IPS-11a (cell line): ENCODE data around the gene VOPP1.

Experiments
- H3K4me3 ChIP-seq: one replicate; pipeline ENCODE4 v1.5.1; 2013; ENCODE audit warnings: low read depth, low read length, control low read depth

The VOPP1 gene

DNA sequence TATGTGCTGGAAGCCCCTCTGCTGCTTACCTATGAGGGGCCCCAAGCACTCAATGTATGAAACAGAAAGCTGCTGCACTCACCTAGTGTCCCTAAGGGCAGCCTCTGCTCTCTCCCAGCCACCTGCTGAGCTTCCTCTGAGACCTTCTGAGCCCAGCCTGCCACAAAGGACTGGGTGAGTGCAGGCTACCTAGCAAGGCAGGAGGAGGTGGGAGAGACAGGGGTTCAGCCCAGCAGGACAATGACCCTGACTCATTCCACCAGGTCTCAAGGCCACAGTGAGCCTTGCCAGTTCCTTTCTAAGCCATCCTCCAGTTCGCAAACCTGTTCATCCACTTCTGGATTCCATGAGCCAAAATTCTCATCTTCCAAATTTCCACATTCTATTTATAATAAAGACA lies 16.3 kb downstream of the VOPP1 start:
- H3K4me3 ChIP-seq = no peak overlapping the region

DNA sequence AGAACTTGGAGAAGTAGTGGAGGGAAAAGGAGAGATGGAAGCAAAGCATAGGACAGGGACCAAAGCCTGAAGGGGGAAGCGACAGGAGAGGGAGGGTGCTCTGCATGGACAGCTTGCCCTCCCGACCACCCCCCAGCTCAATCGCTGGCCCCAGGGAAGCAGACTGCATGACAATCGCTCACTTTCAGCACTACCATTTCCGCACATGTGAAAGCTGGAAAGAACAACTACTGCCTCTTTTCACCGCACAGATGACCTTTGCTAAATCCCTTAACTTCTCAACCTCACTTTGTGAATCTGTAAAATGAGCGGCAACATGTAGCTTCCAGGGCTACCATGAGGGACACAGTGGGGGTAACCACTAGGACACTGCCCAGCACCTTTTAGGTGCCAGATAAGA lies 17.1 kb downstream of the VOPP1 start:
- H3K4me3 ChIP-seq = no peak overlapping the region

DNA sequence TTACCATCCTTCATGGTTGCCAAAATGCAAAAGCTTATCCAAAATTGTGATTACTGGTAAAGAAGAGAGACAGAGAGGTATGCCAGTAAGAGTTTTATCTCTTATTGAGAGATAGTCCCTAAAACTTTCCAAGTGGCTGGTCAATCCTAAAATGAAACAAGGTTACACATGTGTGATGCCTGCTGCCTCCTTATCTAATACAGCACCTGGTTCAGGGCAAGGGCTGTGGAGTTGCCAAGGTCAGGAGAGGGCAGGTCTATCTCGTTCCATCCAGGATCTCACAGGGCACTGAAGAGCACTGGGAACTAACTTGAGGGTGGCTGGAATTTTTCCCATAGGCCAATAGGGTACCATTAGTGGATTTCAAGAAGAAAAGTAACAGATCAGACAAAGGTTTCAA lies 18.3 kb downstream of the VOPP1 start:
- H3K4me3 ChIP-seq = no peak overlapping the region

DNA sequence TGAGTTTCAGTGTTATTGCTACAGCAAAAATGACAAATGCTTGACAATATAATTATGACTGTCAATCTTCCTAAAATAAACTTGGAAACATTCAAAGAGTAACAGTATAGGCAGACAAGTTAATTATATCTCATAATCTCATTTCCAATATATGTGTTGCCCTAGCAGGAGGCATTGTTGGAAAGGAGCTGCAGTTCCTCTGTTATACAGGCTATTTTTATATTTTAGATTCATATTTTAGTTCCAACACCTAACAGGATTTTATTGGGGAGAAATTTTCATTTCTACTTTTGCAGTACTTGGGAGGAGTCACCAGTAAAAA lies 19.3 kb downstream of the VOPP1 start:
- H3K4me3 ChIP-seq = no peak overlapping the region

DNA sequence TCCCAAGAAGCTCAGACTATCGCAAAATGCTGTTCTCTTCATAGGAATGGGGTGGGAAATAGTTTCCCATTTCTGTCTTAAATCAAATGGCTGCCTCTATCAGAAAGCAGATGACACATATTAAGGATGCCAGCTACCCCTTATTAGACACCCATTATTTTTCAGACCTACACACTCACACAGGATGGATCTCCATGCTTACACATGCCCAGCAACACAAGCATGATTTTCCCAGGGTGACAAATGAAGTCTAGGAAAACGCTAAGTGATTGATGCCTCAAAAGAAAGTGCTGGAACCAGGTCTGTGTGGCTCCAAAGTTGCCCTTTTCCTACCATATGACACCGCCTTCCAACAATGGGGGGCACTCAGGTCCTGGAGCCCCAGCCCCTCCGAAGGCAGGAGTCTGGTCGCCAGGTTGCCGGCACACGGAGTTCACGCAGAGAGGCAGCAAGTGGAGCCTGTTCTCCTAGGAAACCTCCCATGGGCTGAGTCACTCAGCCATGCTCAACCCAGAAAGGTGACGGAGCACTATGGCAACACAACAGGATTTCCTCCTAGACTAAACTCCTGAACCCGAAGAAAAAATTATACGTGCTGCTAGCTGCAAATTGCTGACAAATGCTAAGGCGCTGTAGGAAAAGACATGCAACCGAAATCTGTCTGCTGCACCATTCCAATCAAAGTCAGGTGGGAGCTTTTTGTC lies 19.8 kb downstream of the VOPP1 start:
- no peak overlapping the region for H3K4me3 ChIP-seq

DNA sequence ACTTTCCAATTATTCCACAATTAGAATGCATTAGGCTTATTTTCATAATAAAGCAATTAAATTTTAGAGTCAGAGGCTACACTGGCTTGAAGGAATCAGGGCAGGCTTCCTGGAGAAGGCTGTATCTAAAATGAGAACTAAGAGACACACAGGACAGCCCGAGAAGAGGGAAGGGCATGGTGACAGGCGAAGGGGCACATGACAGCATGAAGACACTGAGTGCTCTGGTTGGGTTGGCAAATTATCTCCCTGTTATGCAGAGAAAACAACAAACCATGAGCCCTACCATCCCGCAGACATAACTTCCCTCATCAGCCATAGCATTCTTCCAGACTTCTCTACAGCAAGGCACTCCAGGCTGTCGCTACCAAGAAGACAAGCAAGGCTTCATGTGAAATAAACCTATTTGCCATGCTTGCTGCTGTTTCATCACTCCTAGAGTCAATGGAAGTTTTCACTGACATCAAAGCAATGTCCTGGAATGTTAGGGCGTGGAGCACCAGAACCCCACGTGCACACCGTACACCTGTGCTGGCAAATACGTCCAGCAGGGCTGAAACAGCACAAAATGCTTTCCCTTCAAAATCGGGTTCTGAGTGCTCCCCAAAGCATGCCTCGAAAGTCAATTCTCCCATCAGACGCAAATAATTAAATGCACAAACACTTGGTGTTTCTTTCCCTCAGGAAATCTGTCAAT lies 21.3 kb downstream of the VOPP1 start:
- H3K4me3 ChIP-seq = no peak overlapping the region

DNA sequence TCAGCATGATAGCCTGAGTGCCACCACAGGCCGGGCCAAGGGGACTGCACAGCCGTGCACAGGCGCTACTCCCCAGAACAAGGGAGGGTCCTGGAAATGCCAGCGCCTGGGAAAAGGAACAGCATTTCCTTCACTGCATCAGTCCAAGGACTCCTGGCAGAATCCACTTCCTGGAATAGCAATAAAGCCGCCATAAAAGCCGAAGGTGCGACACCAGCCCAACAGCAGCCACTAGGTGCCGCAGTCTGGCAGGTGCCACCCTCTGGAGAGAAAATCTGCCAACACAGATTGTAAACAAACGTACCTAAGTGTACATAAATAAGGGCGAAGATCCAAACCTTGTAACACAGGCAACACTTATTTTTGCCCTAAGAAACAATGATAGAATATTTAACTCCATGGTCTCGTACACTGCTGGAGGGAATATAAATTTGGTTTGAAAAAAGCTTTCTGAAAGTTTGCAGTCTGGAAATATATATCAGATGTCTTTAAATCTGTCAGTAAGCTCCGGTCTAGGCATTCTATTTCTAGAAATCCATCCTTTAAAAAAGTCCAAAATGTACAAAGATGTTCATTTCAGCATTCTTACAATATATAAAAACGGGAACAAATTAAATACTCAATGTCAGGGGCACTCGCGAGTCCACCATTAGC lies 22.2 kb downstream of the VOPP1 start:
- H3K4me3 ChIP-seq = no peak overlapping the region

DNA sequence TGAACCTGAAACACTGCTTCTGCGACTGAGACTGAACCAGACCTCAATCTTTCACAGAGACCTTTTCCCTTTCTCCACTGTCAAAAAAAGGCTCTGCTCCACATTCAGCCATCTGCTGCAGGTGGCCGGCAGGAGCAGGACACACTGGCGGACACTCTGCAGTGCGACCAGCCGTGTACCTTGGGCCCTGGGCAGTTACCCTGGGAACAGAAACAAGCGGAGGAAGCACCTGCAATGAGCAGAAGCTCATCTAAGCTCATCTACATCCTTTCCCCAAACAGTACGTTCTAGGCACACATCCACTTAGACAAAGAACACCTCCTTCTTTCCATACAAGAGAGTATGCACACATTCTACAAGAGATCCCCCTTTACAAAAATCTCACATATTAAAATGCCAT lies 22.8 kb downstream of the VOPP1 start:
- no peak overlapping the region for H3K4me3 ChIP-seq

DNA sequence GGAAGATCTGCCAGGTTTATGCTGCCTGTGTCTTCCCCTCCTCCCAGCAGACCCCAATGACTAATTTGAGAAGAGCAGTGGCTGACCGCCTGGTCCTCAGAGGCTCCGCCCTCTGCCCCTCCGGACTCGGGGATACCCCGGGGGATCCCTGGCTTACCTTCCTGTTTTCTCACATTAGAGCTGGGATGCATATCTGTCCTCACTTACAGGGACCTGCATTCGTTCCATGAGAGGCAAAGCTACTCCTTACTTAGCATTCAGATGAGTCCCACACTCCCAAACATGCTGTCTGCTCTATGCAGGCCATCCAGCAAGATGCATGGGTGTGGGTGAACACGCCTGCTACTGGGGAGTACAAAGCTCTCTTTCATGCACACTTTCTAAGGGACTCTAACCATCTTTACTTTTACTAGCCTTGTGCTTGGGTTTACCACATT lies 24.0 kb downstream of the VOPP1 start:
- H3K4me3 ChIP-seq = no peak overlapping the region

DNA sequence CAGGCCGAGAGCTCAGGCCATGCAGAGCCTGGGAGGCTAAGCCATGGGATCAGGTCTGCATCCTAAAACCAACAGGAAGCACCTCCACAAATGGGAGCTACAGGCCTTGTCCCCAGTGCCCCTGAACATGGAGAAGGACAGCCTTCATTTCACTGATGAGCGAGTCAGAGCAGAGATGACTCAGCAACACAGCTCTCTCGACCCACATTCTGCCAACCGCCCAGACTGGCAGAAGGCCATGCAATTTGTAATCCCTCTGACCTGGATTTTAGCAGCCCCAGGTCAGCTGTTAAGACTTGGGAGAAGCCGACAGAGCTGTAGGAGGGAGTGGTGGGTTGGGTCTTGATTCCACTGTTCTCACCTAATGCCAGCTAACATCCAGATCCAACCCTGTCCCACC lies 25.5 kb downstream of the VOPP1 start:
- no peak overlapping the region for H3K4me3 ChIP-seq

DNA sequence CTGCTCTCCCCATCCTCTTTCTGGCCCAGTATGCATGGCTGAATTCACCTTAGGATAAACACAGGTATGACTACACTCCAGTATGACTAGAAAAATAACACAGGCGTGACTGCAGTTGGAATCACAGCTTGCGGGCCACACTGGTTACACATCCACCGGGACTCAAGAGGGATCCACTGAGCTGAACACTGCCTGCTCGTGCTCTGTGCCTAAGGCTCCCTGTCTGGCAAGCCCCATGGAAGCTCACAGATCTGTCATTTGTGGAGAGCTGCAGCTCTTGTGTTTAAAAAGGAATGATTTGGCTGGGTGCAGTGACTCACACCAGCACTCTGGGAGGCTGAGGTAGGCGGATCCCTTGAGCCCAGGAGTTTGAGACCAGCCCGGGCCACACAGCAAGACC lies 26.8 kb downstream of the VOPP1 start:
- no peak overlapping the region for H3K4me3 ChIP-seq

DNA sequence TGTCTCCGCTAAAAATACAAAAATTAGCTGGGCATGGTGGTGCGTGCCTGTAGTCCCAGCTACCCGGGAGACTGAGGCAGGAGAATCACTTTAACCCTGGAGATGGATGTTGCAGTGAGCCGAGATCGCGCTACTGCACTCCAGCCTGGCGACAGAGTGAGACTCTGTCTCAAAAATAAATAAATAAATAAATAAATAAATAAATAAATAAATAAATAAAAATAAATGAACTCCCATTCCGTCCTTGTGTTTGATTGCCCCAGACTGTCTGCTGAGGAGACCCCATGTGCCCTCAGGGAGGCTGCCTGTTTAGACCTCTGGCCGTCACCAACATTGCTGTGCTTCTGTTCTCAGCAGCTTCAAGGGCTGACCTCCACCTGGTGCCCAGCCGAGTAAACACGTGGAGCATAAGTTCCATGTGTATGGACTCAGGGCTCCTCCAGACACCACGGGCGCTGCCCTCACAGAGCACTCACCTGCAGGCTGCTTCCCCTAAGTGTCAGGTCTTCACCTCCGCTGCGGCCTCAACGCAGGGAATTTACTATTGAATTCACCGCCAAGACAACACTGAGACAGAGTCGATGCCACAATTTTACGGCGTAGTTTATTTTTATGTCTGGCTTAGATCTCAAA lies 32.0 kb downstream of the VOPP1 start:
- no peak overlapping the region for H3K4me3 ChIP-seq

DNA sequence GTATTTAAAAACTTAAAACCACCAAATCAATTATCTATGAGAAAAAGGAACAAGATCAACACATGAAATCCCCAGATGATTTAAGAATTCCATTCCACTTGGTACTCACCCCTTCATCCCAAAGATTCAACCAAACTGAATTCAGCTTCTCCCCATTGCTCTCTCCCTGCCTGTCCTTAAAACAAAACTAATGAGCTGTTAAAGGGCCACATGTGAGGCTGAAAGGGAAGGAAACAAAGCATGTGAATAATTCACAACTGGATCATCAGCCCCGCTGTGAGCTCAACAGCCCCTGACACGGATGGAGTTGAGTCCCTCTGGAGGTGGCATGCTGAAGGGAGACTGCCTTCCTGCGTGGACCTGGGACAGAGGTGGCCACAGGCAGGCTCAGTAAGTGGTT lies 32.9 kb downstream of the VOPP1 start:
- no peak overlapping the region for H3K4me3 ChIP-seq

DNA sequence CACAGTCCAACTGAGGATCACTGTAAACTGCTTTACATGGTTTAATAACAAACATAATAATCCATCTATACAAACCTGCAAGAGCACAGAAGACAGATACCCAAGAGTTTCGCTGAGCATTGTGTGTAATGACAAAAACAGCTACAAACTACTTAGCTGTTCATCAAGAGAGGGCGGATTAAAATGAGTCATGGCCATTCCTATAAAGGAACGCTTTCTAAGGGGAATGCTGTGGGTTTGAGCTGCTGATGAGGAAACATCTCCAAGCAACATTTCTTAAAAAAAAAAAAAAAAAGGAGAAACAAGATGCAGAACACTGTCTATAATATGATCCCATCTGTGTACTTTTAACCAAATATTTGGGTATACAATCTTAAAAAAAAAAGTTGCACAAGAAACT lies 33.8 kb downstream of the VOPP1 start:
- H3K4me3 ChIP-seq = no peak overlapping the region

DNA sequence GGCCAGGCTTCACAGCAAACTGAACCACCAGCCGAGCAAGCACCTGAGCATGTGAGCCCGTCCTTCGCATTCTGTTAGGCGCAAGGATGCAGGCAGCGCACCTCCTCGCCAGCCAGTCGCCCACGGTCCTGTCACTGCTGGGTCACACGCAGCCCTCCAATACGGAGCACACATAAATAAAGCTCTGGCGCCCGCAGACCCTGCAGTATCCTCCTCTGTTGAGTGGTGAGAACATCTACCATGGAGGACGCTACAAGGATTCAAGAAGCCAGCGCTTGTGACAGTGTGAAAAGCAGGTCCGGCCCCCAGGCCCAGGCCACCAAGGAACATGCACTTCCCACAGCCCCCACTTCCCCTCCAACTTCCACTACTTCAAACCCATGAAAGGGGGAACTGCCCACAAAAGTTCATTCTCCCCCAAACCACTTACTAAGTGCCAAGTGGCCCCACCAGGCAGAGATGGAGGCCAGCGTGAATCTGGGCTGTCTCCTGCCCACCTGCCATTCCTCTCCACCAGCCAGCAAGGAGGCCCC lies 34.8 kb downstream of the VOPP1 start:
- H3K4me3 ChIP-seq = no peak overlapping the region

DNA sequence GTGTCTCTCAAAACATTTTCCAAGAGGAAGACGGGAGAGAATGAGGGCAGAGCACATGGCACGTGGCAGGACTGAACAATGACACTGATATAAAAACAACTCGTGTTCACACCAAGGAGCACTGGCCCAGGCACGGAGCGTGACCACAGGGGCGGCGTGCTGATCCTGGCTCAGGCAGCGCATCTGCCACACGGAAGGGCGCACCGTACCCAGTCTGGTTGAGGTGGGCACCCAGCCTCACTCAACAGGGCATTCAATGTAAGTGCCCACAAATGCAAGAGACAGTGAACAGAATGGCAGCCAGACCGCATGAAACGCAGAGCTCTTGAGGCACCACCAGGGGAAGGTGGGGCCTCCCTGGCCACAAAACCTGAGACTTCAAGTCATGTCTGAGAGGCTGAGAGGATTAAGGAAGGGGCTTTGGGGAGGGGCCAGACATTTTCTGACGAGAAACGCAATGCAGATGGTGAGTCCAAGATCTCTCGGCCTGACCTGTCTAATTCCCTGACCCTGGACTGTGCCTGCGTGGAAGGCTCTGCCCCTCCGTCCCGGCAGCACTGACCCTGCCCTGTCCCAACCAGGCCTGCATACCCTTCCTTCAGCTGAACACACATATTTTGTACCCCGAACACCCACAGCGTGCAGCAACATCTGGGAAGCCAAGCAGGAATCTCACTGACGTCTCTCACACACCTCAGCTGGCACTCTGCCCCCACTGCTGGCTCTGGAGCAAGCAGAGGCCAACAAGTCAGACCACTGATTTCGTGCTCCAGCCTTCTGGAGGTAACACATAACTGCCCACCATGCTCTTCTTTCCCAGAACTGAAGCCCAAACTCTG lies 35.5 kb downstream of the VOPP1 start:
- H3K4me3 ChIP-seq = no peak overlapping the region

DNA sequence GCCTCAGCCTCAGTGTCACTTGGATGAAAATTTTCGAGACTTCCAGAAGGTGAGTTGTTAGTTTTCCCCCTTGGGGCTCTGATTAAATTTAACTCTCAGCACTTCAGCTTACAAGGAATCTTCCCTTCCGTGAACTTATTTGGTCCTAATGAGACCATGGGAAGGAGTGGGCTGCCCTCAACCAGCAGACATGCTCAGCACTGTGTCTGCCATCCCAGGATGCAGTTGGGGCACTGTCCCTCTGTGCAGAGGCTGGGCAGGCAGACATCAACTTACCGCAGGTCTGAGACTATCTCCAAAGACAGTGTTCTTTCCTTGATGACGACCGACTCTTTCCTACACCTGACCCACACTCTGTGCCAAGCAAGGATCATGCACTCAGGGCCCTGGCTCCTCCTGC lies 36.7 kb downstream of the VOPP1 start:
- no peak overlapping the region for H3K4me3 ChIP-seq

DNA sequence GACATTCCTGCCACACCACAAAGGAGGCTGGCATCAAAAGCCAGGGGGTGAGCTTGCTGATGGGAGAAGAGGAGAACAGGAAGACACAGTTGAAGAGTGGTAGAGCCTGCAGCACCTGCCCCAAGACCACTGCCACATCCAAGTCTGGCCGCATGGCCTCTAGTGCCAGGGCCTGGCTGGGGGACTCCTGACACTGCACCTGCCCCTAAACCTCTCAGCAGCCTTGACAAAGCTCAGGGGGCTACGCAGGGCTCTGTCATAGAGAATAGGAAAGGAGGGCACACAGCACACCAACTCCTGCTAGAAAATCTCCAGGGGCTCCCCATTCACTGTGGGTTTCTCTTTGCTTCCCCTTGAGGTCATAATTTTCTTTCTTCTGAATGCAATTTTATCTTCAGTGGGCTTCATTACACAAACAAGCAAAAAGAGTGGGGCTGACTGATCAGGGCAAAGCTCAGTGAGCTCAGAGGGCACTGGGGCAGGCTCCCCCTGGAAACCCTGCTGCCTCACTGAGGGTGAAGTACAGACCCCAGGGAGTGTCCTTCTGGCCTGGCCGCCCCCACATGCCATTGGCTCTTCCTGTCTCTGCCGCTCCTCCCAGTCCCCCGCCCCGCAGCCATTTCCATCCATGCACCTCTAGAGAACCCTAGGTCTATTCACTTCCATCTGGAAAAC lies 37.2 kb downstream of the VOPP1 start:
- H3K4me3 ChIP-seq = no peak overlapping the region

DNA sequence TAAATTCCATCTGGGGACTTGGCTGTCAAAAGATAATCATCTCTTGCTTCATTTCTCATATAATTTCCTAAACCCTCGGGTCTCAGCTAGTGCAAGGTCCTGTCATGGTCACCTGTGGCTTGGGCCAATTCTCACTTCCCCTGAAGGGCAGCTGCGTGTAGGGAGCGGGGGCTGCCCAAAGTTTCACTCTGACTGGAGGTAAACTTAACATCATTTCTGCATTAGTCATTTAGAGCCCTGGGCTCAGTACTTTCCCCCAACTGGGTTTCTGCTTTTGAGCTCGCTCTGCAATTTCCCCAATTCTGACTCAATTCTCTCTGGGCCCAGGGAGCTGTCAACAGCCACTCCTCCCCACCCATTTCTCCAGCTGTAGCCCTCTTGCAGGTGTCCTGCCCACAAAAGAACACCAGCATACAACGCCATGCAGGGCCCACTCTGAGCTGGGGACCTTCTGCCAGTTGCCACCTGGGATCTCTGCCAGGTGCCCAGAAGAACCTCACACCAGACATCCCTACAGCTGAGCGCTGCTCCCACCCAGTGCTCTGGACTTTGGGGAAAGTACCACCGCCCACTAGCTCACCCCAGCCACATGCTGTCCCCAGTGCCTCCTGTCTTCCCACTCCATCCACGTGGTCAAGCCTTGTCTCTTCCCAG lies 37.9 kb downstream of the VOPP1 start:
- no peak overlapping the region for H3K4me3 ChIP-seq

DNA sequence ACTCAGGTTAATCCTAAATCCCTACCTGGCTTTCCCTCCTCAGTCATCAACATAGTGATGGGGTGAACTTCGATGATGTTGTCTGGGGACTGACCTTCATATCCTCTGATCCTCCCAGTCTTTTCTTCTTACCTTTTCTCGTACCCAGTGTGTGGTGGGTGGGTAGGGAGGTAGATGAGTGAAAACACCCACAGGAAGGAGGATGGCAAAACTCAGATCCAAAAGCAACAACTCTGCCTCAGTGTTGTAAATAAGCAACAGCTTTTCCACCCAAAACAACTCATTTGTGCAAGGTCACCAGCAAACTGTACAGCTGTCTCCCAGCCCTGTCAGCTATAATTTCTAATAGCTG lies 38.6 kb downstream of the VOPP1 start:
- H3K4me3 ChIP-seq = no peak overlapping the region
